ENCODE measurements around the gene AGTR1.

AGTR1 gene

DNA sequence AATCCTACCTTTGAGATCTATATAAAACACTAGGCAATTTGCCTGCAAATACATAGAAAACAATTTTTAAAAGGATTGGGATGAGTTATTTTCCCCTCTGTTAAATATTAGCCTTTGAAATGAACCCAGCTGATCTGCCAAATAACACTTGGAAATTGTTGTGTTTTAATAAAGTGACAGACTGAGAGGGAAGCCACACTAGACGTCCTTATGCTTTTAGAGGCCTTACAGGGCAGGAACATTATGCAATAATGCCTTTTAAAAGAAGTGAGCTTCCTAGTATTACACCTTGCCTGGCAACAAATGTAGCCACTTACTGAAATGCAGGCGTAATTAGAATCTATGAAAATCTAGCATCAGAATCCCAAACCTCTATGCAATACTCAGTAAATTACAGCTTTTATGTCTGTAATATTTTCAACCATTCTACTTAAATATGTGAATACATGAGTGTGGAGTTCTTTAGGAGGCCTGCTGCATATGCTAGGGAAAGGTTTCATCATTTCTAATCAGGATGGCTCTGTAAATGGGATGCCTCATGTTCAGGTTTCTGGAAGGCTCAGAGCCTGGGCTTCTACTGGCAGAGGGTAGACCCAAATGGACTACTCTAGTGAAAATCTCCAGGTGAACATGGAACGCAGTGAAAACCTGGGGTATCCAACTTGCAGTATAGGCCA is 20.3 kb downstream of the AGTR1 start:
- DNase-seq (ENCODE audit: low read depth): no peak
- TF ChIP-seq, protein P1, sequence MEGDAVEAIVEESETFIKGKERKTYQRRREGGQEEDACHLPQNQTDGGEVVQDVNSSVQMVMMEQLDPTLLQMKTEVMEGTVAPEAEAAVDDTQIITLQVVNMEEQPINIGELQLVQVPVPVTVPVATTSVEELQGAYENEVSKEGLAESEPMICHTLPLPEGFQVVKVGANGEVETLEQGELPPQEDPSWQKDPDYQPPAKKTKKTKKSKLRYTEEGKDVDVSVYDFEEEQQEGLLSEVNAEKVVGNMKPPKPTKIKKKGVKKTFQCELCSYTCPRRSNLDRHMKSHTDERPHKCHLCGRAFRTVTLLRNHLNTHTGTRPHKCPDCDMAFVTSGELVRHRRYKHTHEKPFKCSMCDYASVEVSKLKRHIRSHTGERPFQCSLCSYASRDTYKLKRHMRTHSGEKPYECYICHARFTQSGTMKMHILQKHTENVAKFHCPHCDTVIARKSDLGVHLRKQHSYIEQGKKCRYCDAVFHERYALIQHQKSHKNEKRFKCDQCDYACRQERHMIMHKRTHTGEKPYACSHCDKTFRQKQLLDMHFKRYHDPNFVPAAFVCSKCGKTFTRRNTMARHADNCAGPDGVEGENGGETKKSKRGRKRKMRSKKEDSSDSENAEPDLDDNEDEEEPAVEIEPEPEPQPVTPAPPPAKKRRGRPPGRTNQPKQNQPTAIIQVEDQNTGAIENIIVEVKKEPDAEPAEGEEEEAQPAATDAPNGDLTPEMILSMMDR (conservative IDR thresholded peaks at IDR 0.05; ENCODE audit: low read depth, low read length): no peak
- no peak overlapping the region for H3K4me3 ChIP-seq (ENCODE audit: low read depth, low read length)

DNA sequence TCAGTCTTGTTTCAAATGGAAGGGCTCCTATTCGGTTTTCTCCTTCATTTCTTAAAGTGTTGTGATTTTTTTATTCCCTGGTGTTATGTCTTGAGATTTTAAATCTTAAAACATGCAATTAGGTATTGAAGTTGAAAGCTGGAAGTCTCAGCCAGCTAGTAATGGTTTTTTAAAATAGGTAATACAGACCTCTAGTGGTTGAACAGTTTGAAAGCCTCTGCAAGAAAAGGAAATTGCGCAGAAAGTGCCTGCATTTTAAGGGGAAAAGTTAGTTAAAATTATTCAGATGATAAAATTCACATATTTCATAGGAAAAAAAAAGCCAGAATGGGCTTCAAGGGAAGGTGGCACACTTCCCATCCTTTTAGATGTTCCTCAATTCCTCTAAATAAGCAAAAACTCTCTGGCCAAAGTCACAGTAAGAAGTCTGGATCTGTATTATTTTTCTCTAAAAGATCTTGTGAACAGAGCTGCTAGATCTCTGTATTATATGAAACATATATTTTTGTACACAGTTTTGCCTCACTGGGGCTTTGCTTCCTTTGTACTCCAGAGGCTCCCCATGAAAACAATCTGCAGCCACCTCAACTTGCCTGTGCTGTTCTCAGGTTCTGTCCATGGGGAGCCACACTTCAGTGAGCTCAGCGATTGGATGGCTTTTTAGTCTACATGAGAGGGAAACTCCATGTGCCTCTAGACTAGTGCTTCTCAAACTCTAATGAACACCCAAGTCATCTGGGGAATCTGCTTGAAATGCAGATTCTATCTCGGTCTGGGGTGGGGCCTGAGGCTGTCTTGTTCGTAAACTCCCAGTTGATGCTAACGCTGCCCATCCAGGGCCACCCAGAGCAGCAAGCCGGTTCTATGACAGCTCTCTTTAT is 21.5 kb downstream of the AGTR1 start:
- H3K4me3 ChIP-seq (ENCODE audit: low read depth, low read length): no peak overlapping the region
- TF ChIP-seq, protein P1 (conservative IDR thresholded peaks at IDR 0.05; ENCODE audit: low read depth, low read length): peak; percentile 66
- DNase-seq (ENCODE audit: low read depth): peak; percentile 67

DNA sequence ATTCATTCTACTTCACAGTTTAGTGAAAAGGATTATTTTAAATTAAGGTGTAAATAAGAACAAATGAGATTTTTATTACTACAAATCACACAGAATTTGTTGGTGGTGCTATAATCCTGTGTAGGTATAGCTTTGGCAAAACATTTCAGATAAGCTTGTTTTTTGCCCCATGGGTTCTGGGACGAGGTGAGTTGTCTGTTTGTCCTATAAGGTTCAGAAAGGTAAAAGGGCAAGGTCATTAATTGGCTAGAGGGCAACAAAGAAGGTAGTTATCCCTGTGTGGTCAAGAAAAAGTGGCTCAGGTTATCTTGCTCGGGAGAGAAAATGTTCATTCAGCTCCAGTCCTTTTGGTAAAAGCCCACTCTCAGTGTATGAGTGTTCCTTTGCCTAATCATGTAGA is 23.2 kb downstream of the AGTR1 start:
- no peak for DNase-seq (ENCODE audit: low read depth)
- TF ChIP-seq, protein P1 (conservative IDR thresholded peaks at IDR 0.05; ENCODE audit: low read depth, low read length): no peak
- H3K4me3 ChIP-seq (ENCODE audit: low read depth, low read length): no peak overlapping the region

DNA sequence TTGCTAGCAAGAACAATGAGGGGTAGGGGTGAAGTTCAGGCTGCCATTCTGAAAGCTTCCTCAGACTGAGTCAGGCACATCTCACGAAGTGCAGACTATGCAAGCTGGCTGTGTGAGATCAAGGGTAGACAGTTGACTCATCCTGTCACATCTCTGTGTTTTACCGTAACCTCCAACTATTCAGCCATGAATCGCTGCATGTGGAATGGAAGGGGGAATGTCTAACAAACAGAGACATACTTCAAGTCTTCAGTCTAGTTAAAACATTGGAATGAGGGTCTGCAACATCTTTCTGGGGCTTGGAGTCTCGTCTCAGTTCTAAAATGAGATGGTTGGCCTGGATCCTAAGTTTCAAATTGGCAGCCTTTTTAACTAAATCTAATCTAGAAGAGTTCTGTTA is 25.9 kb downstream of the AGTR1 start:
- TF ChIP-seq, protein P1 (conservative IDR thresholded peaks at IDR 0.05; ENCODE audit: low read depth, low read length): no peak
- H3K4me3 ChIP-seq (ENCODE audit: low read depth, low read length): no peak overlapping the region
- DNase-seq (ENCODE audit: low read depth): peak; percentile 83

DNA sequence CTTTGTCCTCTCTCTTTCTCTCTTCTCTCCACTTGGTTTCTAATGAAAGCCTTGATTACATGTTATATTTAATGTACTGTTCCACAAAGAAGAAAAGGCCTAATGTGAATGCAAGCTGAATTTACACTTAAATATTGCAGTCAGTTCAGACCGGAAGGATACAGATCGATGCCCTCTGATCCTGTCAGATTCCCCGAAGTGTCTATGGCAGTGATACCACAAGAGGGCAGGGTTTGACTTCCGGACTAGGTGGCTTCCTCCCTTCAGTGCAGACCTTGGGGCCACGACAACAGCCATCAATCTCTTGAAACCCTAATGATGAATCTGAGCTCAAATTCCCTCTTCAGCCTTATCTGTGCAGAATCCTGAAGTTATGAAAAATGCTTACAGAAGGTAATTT is 29.5 kb downstream of the AGTR1 start:
- peak; percentile 65 for DNase-seq (ENCODE audit: low read depth)
- TF ChIP-seq, protein P1 (conservative IDR thresholded peaks at IDR 0.05; ENCODE audit: low read depth, low read length): peak; percentile 80
- H3K4me3 ChIP-seq (ENCODE audit: low read depth, low read length): no peak overlapping the region

DNA sequence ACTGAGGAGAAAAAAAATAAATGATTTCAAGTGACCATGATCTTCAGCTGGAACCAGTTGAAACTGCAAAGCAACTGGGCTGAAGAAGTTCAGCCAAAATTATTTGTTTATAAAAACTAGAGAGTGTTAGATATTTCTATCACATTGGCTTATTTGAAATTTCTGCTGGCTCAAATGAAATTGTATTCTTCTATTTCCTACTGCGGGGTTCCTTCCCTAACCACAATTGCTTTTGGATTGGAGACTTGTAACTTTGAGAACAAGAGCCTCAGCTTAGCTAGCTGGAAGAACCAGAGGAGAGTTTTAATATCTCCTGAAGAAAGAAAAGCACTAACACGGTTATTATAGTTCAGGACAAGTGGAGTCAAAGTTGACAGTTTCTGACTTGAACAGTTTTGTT is 31.1 kb downstream of the AGTR1 start:
- H3K4me3 ChIP-seq (ENCODE audit: low read depth, low read length): no peak overlapping the region
- TF ChIP-seq, protein P1 (conservative IDR thresholded peaks at IDR 0.05; ENCODE audit: low read depth, low read length): no peak
- no peak for DNase-seq (ENCODE audit: low read depth)

All from choroid plexus epithelial cell (primary cell).